DND-41 (cell line): ENCODE data around the gene FAM43A.

Experiments used
- EZH2 ChIP-seq: IDR thresholded peaks from 3 replicates; pipeline ENCODE4 v1.6.1; 2012; ENCODE audit warnings: borderline replicate concordance, low read depth, mild to moderate bottlenecking, moderate library complexity, low read length, inconsistent platforms; ENCODE audit not compliant: severe bottlenecking
- TF ChIP-seq, protein P1 (sequence below): IDR thresholded peaks from 2 replicates; pipeline ENCODE4 v1.5.1; 2012; ENCODE audit warnings: borderline replicate concordance, low read length, moderate library complexity, mild to moderate bottlenecking; ENCODE audit not compliant: poor library complexity, severe bottlenecking; ENCODE audit errors: extremely low read depth

DNA sequence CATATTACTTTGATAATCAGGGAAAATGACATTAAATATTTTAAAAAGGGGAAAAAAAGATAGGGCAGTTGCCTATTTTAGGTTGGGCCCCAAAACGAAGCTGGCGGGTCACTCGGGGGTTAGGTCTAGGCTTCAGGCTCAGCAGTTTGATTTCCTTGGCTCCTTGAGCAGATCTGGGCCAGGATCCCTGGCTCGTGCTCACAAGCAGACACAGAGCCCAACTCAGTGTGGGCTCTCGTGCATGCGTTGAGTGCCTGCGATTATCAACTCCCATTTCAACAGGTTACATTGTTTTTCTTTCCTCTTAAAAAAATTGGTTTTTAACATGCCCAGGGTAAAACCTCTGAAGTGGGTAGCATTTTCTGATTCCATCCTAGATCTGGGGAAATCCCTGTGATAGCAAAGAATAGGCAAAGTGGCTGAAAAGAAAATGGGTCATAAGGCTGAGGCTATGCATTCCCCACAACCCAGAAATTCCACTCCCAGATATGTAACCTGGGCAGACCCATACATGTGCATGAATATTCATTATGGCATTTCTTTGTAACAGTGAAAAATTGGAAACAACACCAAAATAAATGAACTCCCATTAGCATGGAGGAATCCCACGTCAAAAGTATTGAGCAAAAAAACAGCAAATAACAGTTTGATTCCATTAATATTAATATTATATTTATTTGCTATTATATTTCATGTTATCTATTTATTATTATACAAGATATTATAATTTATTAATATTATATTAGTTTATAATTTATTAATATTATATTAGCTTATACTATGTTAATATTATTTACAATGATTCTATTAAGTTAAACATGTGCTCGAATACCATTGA lies 27.8 kb downstream of the FAM43A start:
- TF ChIP-seq, protein P1, sequence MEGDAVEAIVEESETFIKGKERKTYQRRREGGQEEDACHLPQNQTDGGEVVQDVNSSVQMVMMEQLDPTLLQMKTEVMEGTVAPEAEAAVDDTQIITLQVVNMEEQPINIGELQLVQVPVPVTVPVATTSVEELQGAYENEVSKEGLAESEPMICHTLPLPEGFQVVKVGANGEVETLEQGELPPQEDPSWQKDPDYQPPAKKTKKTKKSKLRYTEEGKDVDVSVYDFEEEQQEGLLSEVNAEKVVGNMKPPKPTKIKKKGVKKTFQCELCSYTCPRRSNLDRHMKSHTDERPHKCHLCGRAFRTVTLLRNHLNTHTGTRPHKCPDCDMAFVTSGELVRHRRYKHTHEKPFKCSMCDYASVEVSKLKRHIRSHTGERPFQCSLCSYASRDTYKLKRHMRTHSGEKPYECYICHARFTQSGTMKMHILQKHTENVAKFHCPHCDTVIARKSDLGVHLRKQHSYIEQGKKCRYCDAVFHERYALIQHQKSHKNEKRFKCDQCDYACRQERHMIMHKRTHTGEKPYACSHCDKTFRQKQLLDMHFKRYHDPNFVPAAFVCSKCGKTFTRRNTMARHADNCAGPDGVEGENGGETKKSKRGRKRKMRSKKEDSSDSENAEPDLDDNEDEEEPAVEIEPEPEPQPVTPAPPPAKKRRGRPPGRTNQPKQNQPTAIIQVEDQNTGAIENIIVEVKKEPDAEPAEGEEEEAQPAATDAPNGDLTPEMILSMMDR, result no peak
- no peak for TF ChIP-seq EZH2
